HG02943 (cell line): ENCODE measurements around the gene PDZK1IP1.
"Not testable (repeated sequence)": the region's sequence is repeated elsewhere in the genome, so short reads cannot be mapped to it uniquely, and the experiment has no call there.

ENCODE experiments used
- ATAC-seq: cut with Tn5 transposase; IDR thresholded peaks from one replicate; pipeline ENCODE4 v1.9.1; 2021; ENCODE audit warnings: mild to moderate bottlenecking, low read depth, moderate library complexity; ENCODE audit not compliant: unreplicated experiment

The PDZK1IP1 gene

DNA sequence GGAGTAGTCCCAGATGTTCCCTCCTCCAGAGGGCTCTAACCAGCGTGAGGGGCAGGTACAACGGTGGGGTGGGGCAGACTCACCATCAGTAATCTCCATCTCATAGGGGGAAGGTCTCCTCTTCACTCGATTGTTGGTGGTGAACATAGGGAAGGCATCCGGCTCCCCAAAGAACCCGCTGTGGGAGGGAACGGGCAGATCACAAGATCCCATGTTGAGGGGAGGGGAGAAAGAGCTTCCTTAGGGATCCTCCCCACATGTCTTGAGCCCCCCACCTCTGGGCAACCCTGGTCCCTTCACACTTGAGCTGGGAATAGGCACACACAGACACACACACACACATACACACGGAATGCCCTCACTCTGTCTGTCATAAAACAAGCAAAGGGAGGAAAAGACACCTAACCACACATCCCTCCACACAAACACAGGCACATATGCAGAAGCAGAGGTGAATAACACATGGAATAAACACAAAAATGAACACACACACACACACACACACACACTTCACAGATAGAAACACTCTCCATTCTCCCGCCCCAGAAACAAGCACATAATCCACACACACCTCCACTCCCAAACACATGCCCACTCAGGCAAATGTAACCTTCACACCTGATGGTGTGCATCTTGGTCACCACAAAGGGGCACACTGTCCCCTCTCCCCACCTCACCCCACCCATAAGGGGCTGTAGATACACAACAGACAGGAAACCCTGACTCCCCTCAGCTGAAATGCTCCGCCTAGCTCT lies 34.3 kb upstream of the PDZK1IP1 start:
- ATAC-seq = no peak

GRCh38 chr1:47223174-47223920 lies 33.5 kb upstream of the PDZK1IP1 start:
- ATAC-seq = no peak

DNA sequence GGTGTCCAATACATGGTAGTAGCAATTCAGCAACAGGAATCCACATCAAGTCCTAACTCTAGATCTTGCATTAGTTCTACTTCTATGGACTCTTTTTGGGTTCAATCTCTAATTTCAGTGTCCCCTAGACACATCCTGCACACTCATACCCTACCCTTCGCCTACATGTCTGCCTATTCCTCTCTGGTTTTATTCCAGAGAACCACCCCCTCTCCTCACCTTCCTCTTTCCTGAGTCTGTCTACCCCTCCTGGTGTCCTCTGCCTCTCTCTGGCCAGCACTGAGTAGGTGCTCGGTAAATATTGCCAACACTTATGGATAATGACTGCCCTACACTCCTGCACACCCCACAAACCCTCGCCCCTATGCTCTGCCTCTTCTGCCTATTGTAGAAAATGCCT lies 32.6 kb upstream of the PDZK1IP1 start:
- ATAC-seq = no peak

DNA sequence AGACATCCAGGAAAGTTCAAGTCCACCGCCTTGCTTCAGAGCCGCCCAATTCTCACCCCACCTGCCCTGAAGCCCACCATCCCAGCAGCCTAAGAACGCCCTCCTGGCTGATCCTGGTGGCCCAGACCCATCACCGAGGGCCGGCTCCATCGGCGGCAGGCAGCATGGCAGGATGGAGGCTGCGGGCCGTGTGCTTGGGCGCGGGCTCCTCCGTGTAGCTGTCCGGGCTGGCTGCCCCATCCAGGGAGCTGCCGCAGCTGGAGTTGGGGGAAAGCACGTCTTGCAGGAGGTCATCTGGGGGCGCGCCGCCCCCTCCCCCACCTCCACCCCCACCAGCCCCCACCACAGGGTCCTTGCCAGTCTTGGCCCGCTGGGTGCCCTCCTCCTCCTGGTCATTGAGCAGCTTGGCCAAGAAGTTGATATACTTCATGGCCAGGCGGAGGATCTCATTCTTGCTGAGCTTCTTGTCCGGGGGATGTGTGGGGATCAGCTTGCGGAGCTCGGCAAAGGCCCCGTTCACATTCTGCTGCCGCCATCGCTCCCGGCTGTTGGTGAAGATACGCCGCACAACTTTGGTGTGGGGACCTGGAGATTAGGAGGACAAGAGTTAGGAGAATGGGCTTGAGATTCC lies 29.9 kb upstream of the PDZK1IP1 start:
- ATAC-seq = no peak

- ATAC-seq = no peak
Observed at GRCh38 chr1:47219001-47219400, 29.2 kb upstream of the PDZK1IP1 start.

DNA sequence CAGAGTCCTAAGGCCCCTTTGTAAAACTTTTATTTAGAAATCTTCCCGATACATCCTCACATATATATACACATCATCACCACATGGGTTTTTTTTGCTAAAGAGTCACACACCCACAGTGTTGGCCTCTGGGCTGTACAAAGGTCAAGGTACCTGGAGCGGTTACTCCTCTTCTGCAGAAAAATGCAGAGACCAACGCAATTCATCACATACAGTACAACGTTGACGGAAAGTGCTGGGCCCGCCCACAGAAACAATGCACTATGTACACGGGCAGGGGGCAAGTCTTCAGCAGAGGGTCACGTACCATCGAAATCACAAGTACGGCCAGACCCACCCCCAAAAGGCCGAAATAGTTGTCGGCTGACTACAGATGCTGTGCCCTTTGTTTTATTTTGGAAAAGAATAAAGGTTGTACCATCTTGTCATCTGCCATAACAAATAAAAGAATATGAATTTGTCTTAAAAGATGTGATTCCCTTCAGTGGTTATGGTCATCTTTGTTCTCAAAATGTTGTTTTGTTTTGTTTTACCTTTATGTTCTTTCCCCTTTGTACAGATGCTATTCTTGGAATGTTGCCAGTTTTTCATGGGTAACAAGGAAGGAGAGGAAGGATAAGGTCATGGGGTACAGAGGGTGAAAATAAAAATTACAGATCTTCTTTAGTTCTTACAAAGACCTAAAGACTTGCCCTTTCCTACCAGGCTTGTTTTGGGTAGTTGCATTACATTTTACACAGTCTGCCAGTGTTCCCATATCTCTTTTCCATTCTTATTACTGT lies 26.6 kb upstream of the PDZK1IP1 start:
- no peak for ATAC-seq

DNA sequence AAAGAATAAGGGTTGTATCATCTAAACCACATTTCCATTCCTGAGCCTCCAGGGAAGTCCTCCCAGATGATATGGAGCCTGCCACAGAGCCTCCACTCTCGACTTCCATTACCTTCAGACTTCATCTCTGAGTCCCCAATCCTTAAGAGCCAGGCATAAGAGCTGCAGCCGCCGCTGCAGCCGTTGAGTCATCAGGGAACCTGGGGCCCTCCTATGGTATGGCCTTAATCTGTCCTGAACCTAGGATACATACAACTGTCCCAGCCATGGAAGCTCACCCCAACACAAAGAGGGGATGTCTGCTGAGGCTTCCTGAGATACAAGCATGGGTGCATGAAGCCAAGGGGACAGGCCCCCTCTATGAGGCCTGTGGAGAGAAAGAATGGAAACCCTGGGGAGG lies 25.9 kb upstream of the PDZK1IP1 start:
- no peak for ATAC-seq

- ATAC-seq = no peak
Observed at GRCh38 chr1:47214549-47214948, 24.7 kb upstream of the PDZK1IP1 start.

DNA sequence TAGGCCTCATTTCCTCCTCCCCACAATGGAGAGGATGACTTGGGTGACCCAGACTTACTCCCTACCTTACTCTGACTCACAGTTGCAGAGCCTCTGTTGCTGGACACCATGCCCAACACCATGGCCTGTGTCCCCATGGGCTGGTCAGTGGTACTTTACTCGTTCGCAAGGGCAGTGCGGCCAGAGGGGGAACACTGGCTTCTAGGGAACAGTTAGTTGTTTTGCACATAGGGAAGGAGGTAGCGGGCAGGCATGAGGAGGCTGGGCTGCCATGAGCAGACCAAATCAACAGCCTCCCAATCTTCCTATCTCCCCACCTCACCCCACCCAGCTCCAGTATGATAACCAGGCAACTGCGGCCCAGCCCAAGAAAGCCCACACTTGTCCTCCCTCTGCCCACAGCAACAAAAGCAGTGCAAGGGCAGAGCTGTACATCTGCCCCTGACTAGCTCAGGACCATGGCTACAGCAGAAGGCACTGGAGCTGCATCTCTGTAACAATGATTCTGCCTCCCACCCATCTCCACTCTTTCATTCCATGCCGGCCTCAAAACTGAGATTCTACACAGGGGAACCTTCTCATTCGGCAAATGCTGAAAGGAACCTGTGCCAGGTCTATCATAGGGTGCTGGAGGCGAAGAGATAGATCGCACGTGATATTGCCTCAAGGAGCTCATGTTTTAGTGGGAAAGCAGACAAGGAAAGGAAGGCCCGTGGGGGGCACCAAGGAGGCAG lies 23.6 kb upstream of the PDZK1IP1 start:
- ATAC-seq = no peak

DNA sequence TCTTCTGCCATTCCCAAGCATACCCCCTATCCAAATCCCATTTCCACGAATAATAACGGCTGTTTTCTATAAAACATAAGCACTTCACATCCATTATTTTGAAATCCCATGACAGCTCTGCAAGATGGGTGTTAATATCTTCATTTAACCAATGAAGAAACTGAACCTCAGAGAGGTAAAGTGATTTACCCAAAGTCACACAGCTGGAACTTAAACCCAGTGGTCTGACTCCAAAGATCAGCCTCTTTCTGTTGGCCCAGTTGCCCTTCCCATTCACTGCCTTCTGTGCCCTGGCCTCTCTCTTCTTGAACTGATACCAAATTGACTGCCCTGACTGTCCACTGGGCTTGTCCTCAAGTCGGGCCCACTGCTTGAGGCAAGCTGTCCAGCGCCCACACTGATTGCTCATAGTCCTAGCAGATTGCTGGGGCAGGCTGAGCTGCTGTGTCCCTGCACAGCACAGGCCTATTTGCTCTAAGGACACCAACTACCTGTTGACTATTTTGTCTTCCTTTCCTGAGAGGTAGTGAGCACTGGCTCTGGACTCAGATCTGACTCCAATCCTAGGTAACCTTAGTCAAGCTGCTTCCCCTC lies 22.9 kb upstream of the PDZK1IP1 start:
- no peak for ATAC-seq

GRCh38 chr1:47211796-47212269 lies 22.0 kb upstream of the PDZK1IP1 start:
- ATAC-seq = no peak

DNA sequence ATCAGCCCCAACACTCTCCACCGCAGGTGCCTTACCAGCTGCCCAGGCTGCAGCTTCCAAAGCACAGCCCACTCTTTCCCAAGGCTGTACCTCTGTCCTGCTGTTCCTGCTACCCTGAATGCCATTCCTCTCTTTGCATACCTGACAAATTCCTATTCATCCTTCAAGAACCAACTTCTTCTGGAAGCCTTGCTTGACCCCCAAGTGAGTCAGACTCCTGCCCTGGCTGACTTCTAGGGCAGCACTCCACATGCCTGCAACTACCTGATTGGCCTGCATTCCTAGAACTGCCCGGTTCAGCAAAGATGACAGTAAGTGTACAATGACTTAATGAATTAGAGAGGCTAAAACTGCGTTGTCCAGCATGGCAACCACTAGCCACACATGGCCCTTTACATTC lies 20.8 kb upstream of the PDZK1IP1 start:
- ATAC-seq = no peak

DNA sequence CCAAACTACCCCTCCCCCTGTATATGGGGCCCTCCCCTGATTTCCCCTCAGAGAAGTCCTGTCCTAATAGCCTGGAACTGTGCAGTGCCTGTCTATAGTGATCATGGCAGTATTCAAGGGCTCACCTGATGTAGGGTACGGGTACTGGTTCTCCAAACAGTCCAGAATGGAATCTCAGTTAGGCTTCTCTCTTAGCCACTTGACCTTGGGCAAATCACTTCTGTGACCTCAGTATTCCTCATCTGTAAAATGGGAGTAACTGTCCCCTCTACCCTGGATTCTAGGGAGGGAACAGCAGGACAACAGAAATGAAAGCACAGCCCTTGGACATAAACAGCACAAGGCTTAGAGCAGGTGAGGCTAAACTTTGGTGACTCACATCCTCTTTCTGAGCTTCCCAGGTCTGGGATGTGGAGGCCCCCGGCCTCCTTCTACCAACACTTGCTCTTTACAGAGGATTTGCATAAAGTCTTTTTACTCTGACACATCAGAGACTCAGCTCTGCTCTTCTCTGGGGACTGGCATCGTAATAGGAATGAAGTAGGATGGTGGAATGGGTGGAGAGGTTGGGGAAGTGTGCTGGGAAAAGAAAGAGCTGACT lies 20.0 kb upstream of the PDZK1IP1 start:
- ATAC-seq = no peak

- no peak for ATAC-seq
Observed at GRCh38 chr1:47209091-47209490, 19.3 kb upstream of the PDZK1IP1 start.

GRCh38 chr1:47208374-47208850 lies 18.6 kb upstream of the PDZK1IP1 start:
- no peak for ATAC-seq

- no peak for ATAC-seq
Observed at GRCh38 chr1:47207803-47208373, 18.1 kb upstream of the PDZK1IP1 start.

DNA sequence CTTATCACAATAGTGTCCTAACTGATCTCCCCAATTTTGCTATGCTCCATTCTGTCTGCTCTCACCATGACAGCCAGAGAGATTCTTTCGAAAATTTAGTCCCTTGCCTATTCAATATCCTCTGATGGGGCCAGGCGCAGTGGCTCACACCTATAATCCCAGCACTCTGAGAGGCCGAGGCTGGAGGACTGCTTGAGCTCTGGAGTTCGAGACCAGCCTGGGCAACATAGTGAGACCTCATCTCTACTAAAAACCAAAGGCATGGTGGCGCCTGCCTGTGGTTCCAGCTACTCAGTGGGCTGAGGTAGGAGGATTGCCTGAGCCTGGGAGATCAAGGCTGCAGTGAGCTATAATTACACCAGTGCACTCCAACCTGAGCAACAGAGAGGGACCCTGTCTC lies 16.1 kb upstream of the PDZK1IP1 start:
- ATAC-seq = no peak

GRCh38 chr1:47203504-47203903 lies 13.7 kb upstream of the PDZK1IP1 start:
- not testable (repeated sequence) for ATAC-seq

DNA sequence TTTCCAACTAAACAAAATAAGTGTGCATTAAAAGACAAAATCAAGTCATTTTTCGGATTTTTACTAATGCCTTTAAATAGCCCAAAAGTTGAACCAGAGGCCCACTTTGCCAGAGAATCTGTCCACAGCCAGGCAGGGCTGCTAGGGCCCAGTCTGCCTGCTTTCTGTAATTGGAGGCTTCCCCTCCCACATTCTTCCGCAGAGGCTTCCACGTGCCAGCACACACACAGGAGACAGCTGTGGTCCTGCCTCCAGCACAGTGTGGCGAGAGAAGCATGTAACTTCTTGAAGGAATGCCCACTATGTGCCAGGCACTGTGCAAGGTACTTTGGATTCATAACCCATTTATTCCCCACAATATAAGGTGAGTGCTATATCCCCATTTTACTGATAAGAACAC lies 11.3 kb upstream of the PDZK1IP1 start:
- ATAC-seq = no peak
